EL (cell line): Measurements from ENCODE around the gene MAPKAP1.

Experiments used
- DNase-seq: peaks from one replicate; pipeline ENCODE4 v3.0.0-alpha.2; 2016

The MAPKAP1 gene

GRCh38 chr9:125507226-125507625 lies 199.8 kb downstream of the MAPKAP1 start:
- DNase-seq, result no peak

GRCh38 chr9:125505988-125506438 lies 201.0 kb downstream of the MAPKAP1 start:
- DNase-seq, result no peak

GRCh38 chr9:125504616-125505015 lies 202.4 kb downstream of the MAPKAP1 start:
- DNase-seq, result no peak

GRCh38 chr9:125497906-125498305 lies 209.1 kb downstream of the MAPKAP1 start:
- DNase-seq, result no peak

- DNase-seq, result no peak
Observed at GRCh38 chr9:125497478-125497877, 209.5 kb downstream of the MAPKAP1 start.

GRCh38 chr9:125496313-125496834 lies 210.6 kb downstream of the MAPKAP1 start:
- DNase-seq, result no peak

GRCh38 chr9:125495172-125496119 lies 211.6 kb downstream of the MAPKAP1 start:
- DNase-seq, result peak; percentile 77

GRCh38 chr9:125494653-125494915 lies 212.4 kb downstream of the MAPKAP1 start:
- DNase-seq, result peak; percentile 77

GRCh38 chr9:125493881-125494652 lies 212.9 kb downstream of the MAPKAP1 start:
- DNase-seq, result peak; percentile 41

- DNase-seq, result no peak
Observed at GRCh38 chr9:125493384-125493783, 213.6 kb downstream of the MAPKAP1 start.

GRCh38 chr9:125492719-125493118 lies 214.3 kb downstream of the MAPKAP1 start:
- DNase-seq, result no peak

GRCh38 chr9:125487842-125488241 lies 219.2 kb downstream of the MAPKAP1 start:
- no peak for DNase-seq

- no peak for DNase-seq
Observed at GRCh38 chr9:125486576-125486975, 220.4 kb downstream of the MAPKAP1 start.

- no peak for DNase-seq
Observed at GRCh38 chr9:125486152-125486508, 220.9 kb downstream of the MAPKAP1 start.

GRCh38 chr9:125485471-125486151 lies 221.4 kb downstream of the MAPKAP1 start:
- no peak for DNase-seq

- DNase-seq, result peak; percentile 82
Observed at GRCh38 chr9:125484350-125485282, 222.4 kb downstream of the MAPKAP1 start.

GRCh38 chr9:125483697-125484096 lies 223.3 kb downstream of the MAPKAP1 start:
- no peak for DNase-seq

- DNase-seq, result no peak
Observed at GRCh38 chr9:125479846-125480615, 227.0 kb downstream of the MAPKAP1 start.

- DNase-seq, result no peak
Observed at GRCh38 chr9:125477089-125477544, 229.9 kb downstream of the MAPKAP1 start.

- no peak for DNase-seq
Observed at GRCh38 chr9:125476645-125477044, 230.4 kb downstream of the MAPKAP1 start.

- no peak for DNase-seq
Observed at GRCh38 chr9:125475385-125475784, 231.6 kb downstream of the MAPKAP1 start.
